Ishikawa (cell line): ENCODE data around the gene SCGB3A2.

Source experiments
- CEBPB ChIP-seq: IDR thresholded peaks from 2 replicates; pipeline ENCODE4 v1.6.1; 2012
- CREB1 ChIP-seq: IDR thresholded peaks from 2 replicates; pipeline ENCODE4 v1.6.1; 2012; ENCODE audit warnings: low read depth
- EGR1 ChIP-seq: IDR thresholded peaks from 2 replicates; pipeline ENCODE4 v1.6.1; 2012
- EP300 ChIP-seq: IDR thresholded peaks from 2 replicates; pipeline ENCODE4 v1.6.1; 2012; ENCODE audit warnings: borderline replicate concordance
- MAX ChIP-seq: IDR thresholded peaks from 2 replicates; pipeline ENCODE4 v1.6.1; 2012
- RAD21 ChIP-seq: IDR thresholded peaks from 2 replicates; pipeline ENCODE4 v1.6.1; 2012; ENCODE audit warnings: low read depth
- REST ChIP-seq: IDR thresholded peaks from 2 replicates; pipeline ENCODE4 v1.6.1; 2012; ENCODE audit warnings: low read depth, mild to moderate bottlenecking
- TAF1 ChIP-seq: IDR thresholded peaks from 2 replicates; pipeline ENCODE4 v1.6.1; 2012; ENCODE audit warnings: low read depth, mild to moderate bottlenecking
- YY1 ChIP-seq: IDR thresholded peaks from 2 replicates; pipeline ENCODE4 v1.6.1; 2012; ENCODE audit warnings: low read depth
- ZBTB7A ChIP-seq: IDR thresholded peaks from 2 replicates; pipeline ENCODE4 v1.6.1; 2012; ENCODE audit warnings: low read depth

GRCh38 chr5:147895864-147896263 lies 17.4 kb downstream of the SCGB3A2 start:
- no peak for TF ChIP-seq TAF1
- TF ChIP-seq YY1: no peak
- no peak for TF ChIP-seq CEBPB
- TF ChIP-seq EP300: no peak
- TF ChIP-seq MAX: no peak
- no peak for TF ChIP-seq REST
- TF ChIP-seq RAD21: no peak
- TF ChIP-seq EGR1: no peak
- TF ChIP-seq CREB1: no peak
- no peak for TF ChIP-seq ZBTB7A
